IMR-90 (cell line): ENCODE results near the gene AANAT.
"Not testable (repeated sequence)": the region's sequence is repeated elsewhere in the genome, so short reads cannot be mapped to it uniquely, and the experiment has no call there.

Experiments
- CEBPB ChIP-seq: IDR thresholded peaks from 2 replicates; pipeline ENCODE4 v1.6.1; 2012; ENCODE audit warnings: low read depth, low read length, improper control_type of control experiment
- CHD1 ChIP-seq: IDR thresholded peaks from 2 replicates; pipeline ENCODE4 v1.6.1; 2012; ENCODE audit warnings: low read depth, low read length, improper control_type of control experiment
- FOS ChIP-seq: fragments of 150-350 bp; IDR thresholded peaks from 2 replicates; pipeline ENCODE4 v1.6.1; 2016; ENCODE audit warnings: low read depth, low read length
- POLR2A ChIP-seq: IDR thresholded peaks from 2 replicates; pipeline ENCODE4 v1.6.1; 2012; ENCODE audit warnings: mild to moderate bottlenecking, low read depth, low read length
- RAD21 ChIP-seq: IDR thresholded peaks from 2 replicates; pipeline ENCODE4 v1.6.1; 2012; ENCODE audit warnings: low read length, improper control_type of control experiment
- RCOR1 ChIP-seq: IDR thresholded peaks from 2 replicates; pipeline ENCODE4 v1.6.1; 2012; ENCODE audit warnings: mild to moderate bottlenecking, low read length, improper control_type of control experiment; ENCODE audit not compliant: insufficient replicate concordance
- RFX5 ChIP-seq: IDR thresholded peaks from 2 replicates; pipeline ENCODE4 v1.8.0; 2012; ENCODE audit warnings: low read depth, mild to moderate bottlenecking, low read length, moderate library complexity
- TF ChIP-seq, protein P1 (sequence below): conservative IDR thresholded peaks from 2 replicates; pipeline ENCODE4 v1.5.1; 2012; ENCODE audit warnings: mild to moderate bottlenecking, low read depth, low read length, improper control_type of control experiment

GRCh38 chr17:76514355-76514754, 47.0 kb downstream of the AANAT start:
- TF ChIP-seq, protein P1, sequence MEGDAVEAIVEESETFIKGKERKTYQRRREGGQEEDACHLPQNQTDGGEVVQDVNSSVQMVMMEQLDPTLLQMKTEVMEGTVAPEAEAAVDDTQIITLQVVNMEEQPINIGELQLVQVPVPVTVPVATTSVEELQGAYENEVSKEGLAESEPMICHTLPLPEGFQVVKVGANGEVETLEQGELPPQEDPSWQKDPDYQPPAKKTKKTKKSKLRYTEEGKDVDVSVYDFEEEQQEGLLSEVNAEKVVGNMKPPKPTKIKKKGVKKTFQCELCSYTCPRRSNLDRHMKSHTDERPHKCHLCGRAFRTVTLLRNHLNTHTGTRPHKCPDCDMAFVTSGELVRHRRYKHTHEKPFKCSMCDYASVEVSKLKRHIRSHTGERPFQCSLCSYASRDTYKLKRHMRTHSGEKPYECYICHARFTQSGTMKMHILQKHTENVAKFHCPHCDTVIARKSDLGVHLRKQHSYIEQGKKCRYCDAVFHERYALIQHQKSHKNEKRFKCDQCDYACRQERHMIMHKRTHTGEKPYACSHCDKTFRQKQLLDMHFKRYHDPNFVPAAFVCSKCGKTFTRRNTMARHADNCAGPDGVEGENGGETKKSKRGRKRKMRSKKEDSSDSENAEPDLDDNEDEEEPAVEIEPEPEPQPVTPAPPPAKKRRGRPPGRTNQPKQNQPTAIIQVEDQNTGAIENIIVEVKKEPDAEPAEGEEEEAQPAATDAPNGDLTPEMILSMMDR = not testable (repeated sequence)
- not testable (repeated sequence) for TF ChIP-seq POLR2A, CEBPB, RFX5, RAD21, FOS, CHD1, RCOR1
